Adrenal gland (tissue), 12 donors: ENCODE measurements around the gene CALHM1. TPM values are rescaled to one million over a fixed set of nuclear protein-coding genes. Genes with fewer than 3 reads are reported as not detected.
"Not testable (repeated sequence)": the region's sequence is repeated elsewhere in the genome, so short reads cannot be mapped to it uniquely, and the experiment has no call there.

ENCODE experiments used
- DNase-seq, 7 donors: peaks; one replicate each; pipeline ENCODE4 v3.0.0-alpha.2; 2019 to 2020
- H3K27ac ChIP-seq, 5 donors: fragments of 200-600 bp; sonication (generic) in 4 of 5; 1 replicate in 3 of 5; 2 replicates in 2 of 5; pipeline versions ENCODE4 v1.5.1 to v1.8.0; 2016 to 2020; ENCODE audit warnings: mild to moderate bottlenecking in 1 of 5
- H3K27me3 ChIP-seq: fragments of 200-600 bp; 2 replicates; pipeline ENCODE4 v1.8.0; 2021
- H3K36me3 ChIP-seq, 2 donors: fragments of 200-600 bp; replicated peaks in 1 of 2; 1 replicate in 1 of 2; 2 replicates in 1 of 2; pipeline versions ENCODE4 v1.5.1 to v1.8.0; 2018 to 2022
- H3K4me1 ChIP-seq, 2 donors: fragments of 200-600 bp; replicated peaks in 1 of 2; 1 replicate in 1 of 2; 2 replicates in 1 of 2; pipeline versions ENCODE4 v1.5.1 to v1.8.0; 2018 to 2021
- H3K4me3 ChIP-seq, 4 donors: fragments of 200-600 bp; sonication (generic) in 3 of 4; one replicate each; pipeline ENCODE4 v1.5.1; 2016 to 2018
- H3K9me3 ChIP-seq, 3 donors: fragments of 200-600 bp; sonication (generic) in 1 of 3; replicated peaks in 1 of 3; 1 replicate in 2 of 3; 2 replicates in 1 of 3; pipeline versions ENCODE4 v1.5.1 to v1.8.0; 2016 to 2021
- CTCF ChIP-seq, 6 experiments: fragments of 450-650 bp in 4 of 6; fragments of 200-600 bp in 2 of 6; sonication (generic) in 1 of 6; IDR thresholded peaks; 1 replicate in 5 of 6; 2 replicates in 1 of 6; pipeline versions ENCODE4 v1.5.1 to v1.8.0; 2016 to 2021; ENCODE audit warnings: antibody characterized with exemption in 6 of 6, mild to moderate bottlenecking in 2 of 6, moderate library complexity in 1 of 6
- POLR2A ChIP-seq, 2 donors: fragments of 450-650 bp; IDR thresholded peaks; one replicate each; pipeline ENCODE4 v1.6.1; 2017; ENCODE audit warnings: antibody characterized with exemption in 2 of 2, mild to moderate bottlenecking in 2 of 2, moderate library complexity in 1 of 2
- WGBS, 4 donors: extraction: QIAGEN DNeasy Blood & Tissue Kit in 2 of 4; methylation state at CpG; one replicate each; pipeline versions ENCODE4 v1.1.5 to v1.1.7; 2013 to 2017; 5-methylcytosine and 5-hydroxymethylcytosine counted together
- intact Hi-C, 2 donors: fragments of 100-400 bp; cut with DNase I; formaldehyde crosslinking; loops; one replicate each; pipeline versions ENCODE4 v1.14.1 to v1.15.0; 2022 to 2023
- polyA plus RNA-seq, 3 donors: library from polyadenylated mRNA; stranded (reverse); fragments of 200-250 nt in 2 of 3; fragments of 350-450 nt in 1 of 3; fragmentation: Illumina TruSeq in 1 of 3; extraction: RNeasy Lipid Tissue Mini Kit (QIAGEN cat#74804) in 1 of 3; gene quantifications; one replicate each; pipeline ENCODE4 v1.2.3, GENCODE V29; 2013 to 2014
- total RNA-seq, 9 donors: library from RNA; depleted of rRNA in 4 of 9; stranded (reverse); fragments of >200 nt in 4 of 9; fragments of 120-200 nt in 1 of 9; fragmentation: NEBNext Ultra II Directional in 1 of 9; extraction: Animal tissue kit (Norgen Biotek cat#: 25700) in 1 of 9; gene quantifications; one replicate each; pipeline versions ENCODE4 v1.1.0 to v1.2.4, GENCODE V29; 2013 to 2023
- donor health status: healthy with polysubstance abuse.
- donor health status: Bipolar disorder and iron deficiency.
- donor health status: DM: yes; HTN: yes; CAD: no.
- donor health status: DM: no; HTN: no; CAD: no.
- donor health status: DM: no; HTN: no; CAD: no.
- donor health status: DM: yes; HTN: yes; CAD: no.

CALHM1 gene
- total and polyA plus RNA-seq, 12 donors, result not detected

DNA sequence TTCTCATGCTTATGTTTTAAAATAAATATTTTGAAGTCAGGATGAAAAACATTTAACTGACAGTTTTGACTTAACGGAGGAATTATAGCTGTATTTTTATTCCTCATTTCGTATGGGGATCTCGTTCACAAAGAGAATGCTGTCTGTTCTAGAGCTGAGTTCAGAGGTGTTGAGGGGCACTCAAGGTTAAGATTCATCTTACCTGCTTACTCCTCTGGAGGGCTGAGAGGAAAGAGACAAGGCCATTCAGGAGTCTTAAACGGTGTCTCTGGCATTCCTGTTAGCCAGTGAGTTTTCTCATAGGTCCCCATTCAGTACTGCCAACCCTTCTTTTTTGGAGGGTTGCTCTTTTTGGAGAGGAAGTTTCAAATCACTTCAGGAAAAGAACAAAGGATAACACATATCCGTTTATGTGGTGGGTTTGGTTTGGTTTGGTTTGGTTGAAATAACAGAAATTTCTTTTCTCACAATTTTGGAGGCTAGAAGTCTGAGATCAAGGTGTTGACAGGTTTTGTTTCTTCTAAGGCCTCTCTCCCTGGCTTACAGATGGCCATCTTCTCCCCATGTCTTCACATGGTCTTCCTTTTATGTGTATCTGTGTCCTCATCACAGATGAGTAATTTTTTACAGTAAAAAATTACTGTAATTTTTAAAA is 29.6 kb downstream of the CALHM1 start:
- Histone ChIP-seq H3K4me1 (peaks cover 6% of the 10 kb centered on the region in 2 donors), H3K9me3 (no peaks in the 10 kb centered on the region), H3K36me3 (peaks cover 0 to 54% of the 10 kb centered on the region in 2 donors), H3K27me3 (no peaks in the 10 kb centered on the region), H3K4me3 (no peak overlapping the region), H3K27ac (no peak overlapping the region)
- 70 to 76% (median 72%) methylated on average over 5 of the region's 5 CpGs for WGBS, 4 donors
- TF ChIP-seq POLR2A (IDR thresholded peaks at IDR 0.05), result no peak
- DNase-seq, result no peak
- intact Hi-C loops, result no loop called here

DNA sequence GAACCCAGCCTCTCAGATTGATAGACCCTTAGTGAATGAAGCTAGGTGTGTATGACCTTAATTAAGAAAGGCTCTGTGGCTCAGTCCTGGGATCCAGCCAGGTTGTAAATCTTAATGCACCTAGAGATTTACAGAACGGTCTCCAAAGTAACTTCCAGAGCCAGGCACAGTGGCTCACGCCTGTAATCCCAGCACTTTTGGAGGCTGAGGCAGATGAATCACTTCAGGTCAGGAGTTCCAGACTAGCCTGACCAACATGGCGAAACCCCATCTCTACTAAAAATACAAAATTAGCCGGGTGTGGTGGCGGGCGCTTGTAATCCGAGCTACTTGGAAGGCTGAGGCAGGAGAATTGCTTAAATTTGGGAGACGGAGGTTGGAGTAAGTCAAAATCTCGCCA is 30.8 kb downstream of the CALHM1 start:
- DNase-seq, result no peak
- intact Hi-C loops, result no loop called here
- Histone ChIP-seq H3K4me1 (no peaks in the 10 kb centered on the region), H3K9me3 (no peaks in the 10 kb centered on the region), H3K4me3 (no peak overlapping the region), H3K27ac (no peak overlapping the region), H3K27me3 (no peaks in the 10 kb centered on the region), H3K36me3 (peaks cover 0 to 66% of the 10 kb centered on the region in 2 donors)
- 86 to 94% (median 93%) methylated on average over 9 of the region's 9 CpGs for whole genome bisulfite sequencing, 4 donors
- TF ChIP-seq POLR2A (IDR thresholded peaks at IDR 0.05), result no peak

DNA sequence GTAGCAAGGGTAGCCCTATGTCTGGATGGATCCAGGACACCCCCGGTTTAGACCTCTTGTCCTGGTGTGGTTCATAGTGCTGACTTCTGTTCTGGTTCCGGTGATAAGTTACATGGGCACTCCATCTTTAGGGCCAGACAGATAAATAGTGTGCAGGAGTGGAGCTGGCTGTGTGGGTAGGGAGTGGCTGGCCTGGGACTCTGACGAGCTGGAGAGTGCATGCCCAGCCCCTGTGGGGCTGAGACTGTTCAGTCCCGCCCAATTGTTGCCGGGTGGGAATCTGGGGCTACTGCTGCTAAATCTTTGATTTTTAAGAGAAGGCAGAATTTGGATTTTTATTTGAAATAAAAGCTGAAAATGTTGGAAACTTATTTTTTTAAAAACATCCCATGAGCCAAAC is 35.0 kb downstream of the CALHM1 start:
- Histone ChIP-seq H3K4me3 (no peak overlapping the region), H3K36me3 (peaks cover 0 to 88% of the 10 kb centered on the region in 2 donors), H3K27me3 (no peaks in the 10 kb centered on the region), H3K27ac (no peak overlapping the region), H3K4me1 (no peaks in the 10 kb centered on the region), H3K9me3 (no peaks in the 10 kb centered on the region)
- TF ChIP-seq POLR2A (IDR thresholded peaks at IDR 0.05), result no peak
- 80 to 91% (median 89%) methylated on average over 5 of the region's 5 CpGs for WGBS, 4 donors
- no peak for DNase-seq
- intact Hi-C loops, result no loop called here

DNA sequence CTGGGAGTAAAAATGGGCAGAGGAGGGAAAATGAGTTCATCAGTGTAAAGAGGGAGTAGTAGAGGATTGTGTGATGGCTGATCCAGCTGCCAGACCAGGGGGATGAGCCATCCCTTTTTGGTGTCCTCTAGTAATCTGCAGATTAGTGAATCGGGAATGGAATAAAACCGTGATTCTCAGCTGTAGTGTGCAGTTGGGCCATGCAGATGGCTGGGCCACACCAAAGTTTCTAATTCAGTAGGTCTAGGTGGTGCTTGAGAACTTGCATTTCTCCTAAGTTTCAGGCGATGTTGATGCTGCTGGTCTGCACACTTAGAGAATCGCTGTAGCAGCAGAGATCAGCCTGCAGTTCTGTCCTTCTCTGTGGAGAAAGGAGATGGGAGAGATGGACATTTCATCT is 39.6 kb downstream of the CALHM1 start:
- Histone ChIP-seq H3K27me3 (no peaks in the 10 kb centered on the region), H3K4me3 (no peak overlapping the region), H3K36me3 (peaks cover 0 to 93% of the 10 kb centered on the region in 2 donors), H3K9me3 (no peaks in the 10 kb centered on the region), H3K4me1 (peaks cover 4 to 8% of the 10 kb centered on the region in 2 donors), H3K27ac (no peak overlapping the region)
- WGBS, 4 donors, result 86 to 99% (median 90%) methylated on average over 4 of the region's 4 CpGs
- no peak for DNase-seq
- no peak for TF ChIP-seq POLR2A (IDR thresholded peaks at IDR 0.05)
- no peak for TF ChIP-seq CTCF (IDR thresholded peaks at IDR 0.05)
- intact Hi-C loops, result no loop called here

- 72 to 82% (median 78%) methylated on average over 3 to 5 of the region's 5 CpGs for WGBS, 4 donors
- H3K9me3 ChIP-seq, result no peaks in the 10 kb centered on the region
- H3K36me3 ChIP-seq, result peaks cover 0 to 93% of the 10 kb centered on the region in 2 donors
- TF ChIP-seq CTCF (IDR thresholded peaks at IDR 0.05) (no peak), POLR2A (IDR thresholded peaks at IDR 0.05) (no peak)
- no peaks in the 10 kb centered on the region for H3K27me3 ChIP-seq
- H3K27ac ChIP-seq, result no peak overlapping the region
- peaks cover 4 to 8% of the 10 kb centered on the region in 2 donors for H3K4me1 ChIP-seq
- no peak for DNase-seq
- intact Hi-C loops, result loop anchor here (2.0 kb wide), 2 partner anchors 67 to 69 kb away; no protein-coding TSS in a partner anchor
- H3K4me3 ChIP-seq, result no peak overlapping the region
These were observed 41.1 kb downstream of the CALHM1 start for GRCh38 chr10:103417601-103418000.

DNA sequence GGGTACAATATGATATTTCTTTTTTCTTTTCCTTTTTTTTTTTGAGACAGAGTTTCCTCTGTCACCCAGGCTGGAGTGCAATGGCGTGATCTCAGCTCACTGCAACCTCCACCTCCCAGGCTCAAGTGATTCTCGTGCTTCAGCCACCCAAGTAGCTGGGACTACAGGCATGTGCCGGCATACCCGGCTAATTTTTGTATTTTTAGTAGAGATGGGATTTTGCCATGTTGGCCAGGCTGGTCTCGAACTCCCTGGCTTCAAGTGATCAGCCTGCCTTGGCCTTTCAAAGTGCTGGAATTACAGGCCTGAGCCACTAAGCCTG is 41.6 kb downstream of the CALHM1 start:
- intact Hi-C loops, result loop anchor here (2.0 kb wide), 2 partner anchors 68 to 70 kb away; no protein-coding TSS in a partner anchor
- WGBS, 4 donors, result 71 to 81% (median 79%) methylated on average over 5 of the region's 5 CpGs
- not testable (repeated sequence) for DNase-seq, H3K27ac ChIP-seq, H3K4me1 ChIP-seq, H3K27me3 ChIP-seq, H3K4me3 ChIP-seq, H3K9me3 ChIP-seq
- H3K36me3 ChIP-seq, result peaks cover 0 to 93% of the 10 kb centered on the region in 2 donors
